Measurements from ENCODE around the gene IGFL2.
"Not testable (repeated sequence)": the region's sequence is repeated elsewhere in the genome, so short reads cannot be mapped to it uniquely, and the experiment has no call there.

IGFL2 gene

DNA sequence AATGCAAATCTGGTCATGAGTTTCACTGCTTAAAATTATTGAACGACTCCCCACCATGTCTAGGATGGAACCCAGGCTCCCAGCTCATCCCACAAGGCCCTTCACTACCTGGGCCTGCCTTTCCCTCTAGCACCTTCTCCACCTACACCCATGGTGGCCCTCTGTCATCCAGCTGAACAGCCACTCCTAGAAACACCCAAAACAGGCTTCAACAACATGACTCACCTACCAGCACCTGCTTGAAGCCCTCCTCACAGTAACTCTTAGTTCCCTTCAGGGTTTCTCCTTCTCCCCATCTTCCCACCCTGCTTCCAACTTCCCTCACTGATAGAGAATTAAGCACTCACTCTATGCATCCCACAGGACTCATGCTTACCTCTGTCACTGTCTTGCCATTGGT is 6.6 kb upstream of the IGFL2 start:
- no peak for DNase-seq (ENCODE audit: low read depth in 2 of 2, low spot score in 1 of 2)

DNA sequence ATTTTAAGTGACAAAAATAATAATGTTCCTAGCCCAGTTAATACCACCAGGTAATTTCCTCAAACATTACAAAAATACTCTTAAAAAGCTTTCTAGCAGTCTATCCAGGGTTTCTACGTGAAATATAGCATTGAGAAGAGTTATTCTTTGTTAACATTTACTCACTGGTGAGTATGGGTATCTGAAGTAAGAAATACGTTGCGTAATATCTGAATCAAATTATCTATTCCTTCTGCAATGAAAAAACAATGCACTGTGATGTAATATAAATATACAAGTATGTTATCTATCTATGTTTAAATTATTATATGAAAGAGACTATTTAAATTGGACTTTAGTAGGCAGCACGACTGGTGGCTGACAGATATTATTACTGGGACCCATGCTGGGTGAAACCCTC is 5.7 kb upstream of the IGFL2 start:
- no peak for DNase-seq (ENCODE audit: low read depth in 2 of 2, low spot score in 1 of 2)

DNA sequence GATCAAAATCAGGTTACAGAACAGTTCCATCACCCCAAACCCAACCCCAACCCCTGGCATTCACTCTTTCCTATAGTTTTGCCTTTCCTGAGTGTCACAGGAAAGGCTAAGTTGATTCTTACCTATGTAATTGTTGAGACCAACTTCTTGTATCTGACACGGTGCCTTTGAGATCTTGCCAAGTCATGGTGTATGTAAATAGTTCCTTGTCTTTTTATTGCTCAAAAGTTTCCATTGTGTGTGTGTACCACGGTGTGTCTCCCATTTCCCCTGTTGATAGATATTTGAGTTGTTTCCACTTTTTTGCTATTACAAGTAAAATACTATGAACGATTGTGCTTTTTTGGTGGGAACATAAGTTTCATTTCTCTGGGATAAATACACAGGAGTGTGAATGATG is 3.3 kb upstream of the IGFL2 start:
- DNase-seq (ENCODE audit: low read depth in 2 of 2, low spot score in 1 of 2) = no peak

DNA sequence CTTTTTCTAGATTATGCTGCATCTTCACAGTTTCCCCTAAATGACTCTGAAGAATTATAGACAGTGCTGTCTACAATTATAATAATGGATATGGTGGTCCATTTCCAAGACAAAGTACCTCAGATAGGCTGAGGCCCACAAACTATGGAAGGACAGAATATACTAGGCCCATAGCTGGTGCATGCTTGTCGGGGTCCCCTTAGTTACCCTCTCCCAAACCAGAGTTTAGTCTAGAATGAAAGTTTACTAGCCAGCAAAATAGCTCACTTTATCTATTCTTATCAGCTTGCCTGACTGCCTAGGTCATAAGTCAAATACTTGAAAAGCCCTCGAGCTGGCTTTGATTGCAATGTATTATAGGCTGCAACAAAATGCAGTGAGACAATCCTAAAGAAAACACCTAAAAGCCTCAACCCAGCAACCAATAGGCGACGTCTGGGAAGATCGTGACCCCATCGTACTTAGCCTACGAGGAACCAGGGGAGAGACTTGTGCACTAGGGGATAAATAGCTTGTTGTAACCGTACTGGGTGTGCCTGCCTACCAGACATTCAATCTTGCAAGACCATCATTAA is 785 bp upstream of the IGFL2 start:
- DNase-seq (ENCODE audit: low read depth in 2 of 2, low spot score in 1 of 2) = no peak

- DNase-seq (ENCODE audit: low read depth in 2 of 2, low spot score in 1 of 2) = no peak
Observed at GRCh38 chr19:46150606-46151005, 2.6 kb downstream of the IGFL2 start.

DNA sequence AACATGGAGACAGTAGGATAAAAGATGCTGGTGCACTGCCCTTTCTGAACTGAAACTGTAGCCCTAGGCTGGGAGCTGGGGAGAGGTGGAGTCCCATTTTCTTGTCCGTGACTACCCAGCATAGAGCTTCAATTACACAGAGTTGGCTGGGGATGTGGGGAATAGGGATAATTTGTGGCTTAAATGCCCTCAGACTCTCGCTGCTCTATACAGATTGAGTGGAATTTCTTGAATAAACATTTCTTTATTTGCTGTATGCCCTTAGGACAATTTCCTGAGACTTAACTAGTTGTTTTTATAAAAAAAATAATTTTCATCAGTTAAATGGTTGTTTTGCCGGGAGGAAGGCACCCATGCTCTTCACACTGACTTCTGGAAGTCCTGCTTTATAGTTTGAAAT is 7.2 kb downstream of the IGFL2 start:
- DNase-seq (ENCODE audit: low read depth in 2 of 2, low spot score in 1 of 2) = no peak

DNA sequence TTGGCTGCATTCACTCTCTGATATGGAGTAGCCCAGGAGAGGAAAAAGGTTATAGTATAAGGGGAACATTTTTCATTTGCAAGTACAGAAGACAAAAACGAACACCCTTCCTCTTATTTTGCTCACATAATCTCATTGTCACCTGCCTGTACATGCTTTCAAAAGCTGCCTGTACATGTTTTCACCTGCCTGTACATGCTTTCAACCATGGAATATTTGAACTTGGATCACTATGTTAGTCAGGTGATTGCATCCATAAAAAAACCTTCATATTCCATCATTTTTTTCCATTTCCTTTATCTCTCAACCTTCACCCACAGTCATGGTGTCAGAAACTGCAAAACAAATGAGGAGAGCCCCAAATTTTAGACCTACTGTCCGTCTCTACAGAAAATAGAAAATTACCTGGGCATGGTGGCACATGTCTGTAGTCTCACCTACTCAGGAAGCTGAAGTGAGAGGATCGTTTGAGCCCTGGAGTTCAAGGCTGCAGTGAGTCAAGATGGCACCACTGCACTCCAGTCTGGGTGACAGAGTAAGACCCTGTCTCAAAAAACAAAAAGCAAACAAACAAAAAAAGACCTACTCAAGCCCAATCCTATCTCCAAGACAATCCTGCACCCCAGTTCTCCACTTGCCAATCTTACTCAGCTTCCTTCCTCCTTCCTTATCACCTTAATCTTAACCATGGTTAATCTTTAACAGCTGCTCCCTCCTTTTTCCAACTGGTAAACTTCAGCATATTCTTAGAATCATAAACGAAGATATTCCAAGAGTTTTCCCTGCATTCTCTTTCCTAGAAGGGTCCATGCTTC is 11.6 kb downstream of the IGFL2 start:
- no peak for DNase-seq (ENCODE audit: low read depth in 2 of 2, low spot score in 1 of 2)

DNA sequence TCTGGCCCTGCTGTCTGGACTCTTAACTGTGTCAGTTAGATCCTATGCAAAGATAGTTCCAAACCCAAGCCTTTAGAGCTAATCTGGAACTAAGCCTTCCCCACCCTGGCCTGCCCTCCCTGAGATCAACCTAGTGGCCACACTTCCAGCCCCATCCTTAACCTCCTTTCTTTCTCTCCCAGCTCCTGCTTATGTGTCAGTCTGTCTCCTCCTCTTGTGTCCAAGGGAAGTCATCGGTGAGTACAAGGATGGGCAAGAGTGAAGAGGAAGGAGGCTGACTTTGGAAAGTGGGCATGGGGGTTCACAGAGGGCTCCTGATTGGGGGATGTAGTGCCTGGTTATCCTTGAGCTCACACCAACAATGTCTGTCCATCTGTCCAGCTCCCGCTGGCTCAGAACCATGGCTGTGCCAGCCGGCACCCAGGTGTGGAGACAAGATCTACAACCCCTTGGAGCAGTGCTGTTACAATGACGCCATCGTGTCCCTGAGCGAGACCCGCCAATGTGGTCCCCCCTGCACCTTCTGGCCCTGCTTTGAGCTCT is 12.3 kb downstream of the IGFL2 start:
- no peak for DNase-seq (ENCODE audit: low read depth in 2 of 2, low spot score in 1 of 2)

DNA sequence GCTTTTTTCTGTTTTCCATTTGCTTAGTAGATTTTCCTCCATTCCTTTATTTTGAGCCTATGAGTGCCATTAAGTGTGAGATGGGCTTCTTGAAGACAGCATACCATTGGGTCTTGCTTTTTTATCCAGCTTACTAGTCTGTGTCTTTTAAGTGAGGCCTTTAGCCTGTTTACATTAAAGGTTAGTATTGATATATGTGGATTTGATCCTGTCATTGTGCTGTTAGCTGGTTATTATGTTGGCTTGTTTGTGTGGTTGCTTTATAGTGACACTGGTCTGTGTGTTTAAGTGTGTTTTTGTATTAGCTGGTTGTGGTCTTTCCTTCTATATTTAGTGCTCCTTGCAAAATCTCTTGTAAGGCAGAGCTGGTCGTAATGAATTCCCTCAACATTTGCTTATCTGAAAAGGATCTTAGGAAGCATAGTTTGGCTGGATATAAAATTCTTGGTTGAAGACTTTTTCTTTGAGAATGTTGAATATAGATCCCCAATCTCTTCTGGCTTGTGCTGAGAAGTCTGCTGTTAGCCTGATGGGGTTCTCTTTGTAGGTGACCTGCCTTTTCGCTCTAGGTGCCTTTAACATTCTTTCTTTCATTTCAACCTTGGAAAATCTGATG is 13.7 kb downstream of the IGFL2 start:
- not testable (repeated sequence) for DNase-seq (ENCODE audit: low read depth in 2 of 2, low spot score in 1 of 2)

DNA sequence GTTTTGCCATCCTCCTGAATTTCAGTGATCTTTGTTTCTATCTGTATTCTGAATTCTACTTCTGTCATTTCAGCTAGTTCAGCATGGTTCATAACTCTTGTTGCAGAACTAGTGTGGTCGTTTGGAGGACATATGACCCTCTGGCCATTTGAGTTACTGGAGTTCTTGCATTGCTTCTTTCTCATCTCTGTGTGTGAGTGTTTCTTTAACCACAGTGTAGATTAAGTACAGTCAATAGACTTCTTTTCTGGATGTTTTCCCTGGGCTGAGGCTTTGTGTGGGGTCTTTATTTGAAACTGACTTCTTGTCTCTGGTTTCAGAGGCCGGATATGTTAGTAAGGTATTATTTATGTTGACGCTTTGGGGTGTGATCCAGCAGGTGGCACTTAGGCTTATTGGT is 14.7 kb downstream of the IGFL2 start:
- no peak for DNase-seq (ENCODE audit: low read depth in 2 of 2, low spot score in 1 of 2)

DNA sequence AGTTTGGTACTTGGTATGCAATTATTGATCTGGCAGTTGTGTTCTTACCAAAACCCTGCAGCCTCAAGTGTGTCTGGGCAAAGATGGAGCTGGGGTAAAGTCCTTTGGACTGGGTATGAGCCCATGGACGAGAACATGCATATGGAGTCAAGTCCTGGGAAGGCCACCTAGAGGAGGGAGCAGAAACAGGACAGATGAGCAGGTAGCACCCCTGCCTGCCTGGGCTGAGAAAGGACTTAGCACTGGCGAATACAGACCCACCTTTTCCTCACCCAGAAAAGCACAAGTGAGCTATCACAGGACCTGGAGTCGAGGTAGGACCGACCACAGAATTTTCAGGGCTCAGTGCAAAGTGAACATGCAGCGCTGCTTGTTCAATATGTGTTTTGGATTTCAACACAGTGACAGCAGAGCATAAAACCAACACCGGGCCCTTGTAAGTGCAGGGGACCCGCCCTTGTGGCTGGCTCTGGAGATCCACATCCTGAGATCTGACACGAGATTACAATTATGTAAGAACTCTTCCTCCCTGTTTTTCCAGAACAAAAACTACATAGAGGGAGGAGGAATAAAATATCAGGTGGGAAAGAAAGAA is 25.9 kb downstream of the IGFL2 start:
- DNase-seq (ENCODE audit: low read depth in 2 of 2, low spot score in 1 of 2) = no peak

DNA sequence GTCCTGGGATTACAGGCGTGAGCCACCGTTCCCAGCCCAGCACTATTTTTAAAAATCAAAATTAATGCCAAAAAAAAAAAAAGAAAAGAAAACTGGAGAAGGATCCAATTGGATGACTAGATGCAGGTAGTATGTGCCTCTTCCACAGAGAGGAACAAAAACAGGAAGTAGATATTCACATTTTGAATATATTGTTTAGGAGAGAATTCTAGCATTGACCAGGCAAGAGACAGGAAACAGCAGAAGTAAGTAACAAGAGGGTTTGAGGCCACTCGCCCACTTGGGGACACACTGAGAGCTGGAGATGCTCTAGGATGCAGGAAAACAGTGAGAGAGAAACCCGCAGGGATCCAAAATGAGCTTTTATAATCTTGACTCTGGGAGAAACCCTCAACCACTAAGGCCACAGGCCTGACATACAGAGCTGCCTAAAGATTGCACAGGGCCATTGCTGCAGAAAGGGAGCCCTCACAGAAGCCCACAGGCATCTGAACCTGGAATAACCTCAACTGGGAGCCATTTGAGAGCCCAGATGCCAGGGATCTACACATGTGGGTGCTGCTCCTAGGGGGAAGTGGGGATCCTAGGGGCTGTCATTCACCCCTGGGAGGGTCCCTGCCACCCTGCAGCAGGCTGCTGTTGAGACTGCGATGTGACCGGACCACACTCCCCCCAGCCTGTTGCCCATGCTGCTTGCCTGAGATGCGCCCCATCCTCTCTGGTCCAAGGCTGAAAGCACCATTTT is 28.2 kb downstream of the IGFL2 start:
- DNase-seq (ENCODE audit: low read depth in 2 of 2, low spot score in 1 of 2) = no peak

GRCh38 chr19:46179076-46179759 is 31.2 kb downstream of the IGFL2 start:
- DNase-seq (ENCODE audit: low read depth in 2 of 2, low spot score in 1 of 2) = no peak

GRCh38 chr19:46180701-46181387 is 32.8 kb downstream of the IGFL2 start:
- no peak for DNase-seq (ENCODE audit: low read depth in 2 of 2, low spot score in 1 of 2)

DNA sequence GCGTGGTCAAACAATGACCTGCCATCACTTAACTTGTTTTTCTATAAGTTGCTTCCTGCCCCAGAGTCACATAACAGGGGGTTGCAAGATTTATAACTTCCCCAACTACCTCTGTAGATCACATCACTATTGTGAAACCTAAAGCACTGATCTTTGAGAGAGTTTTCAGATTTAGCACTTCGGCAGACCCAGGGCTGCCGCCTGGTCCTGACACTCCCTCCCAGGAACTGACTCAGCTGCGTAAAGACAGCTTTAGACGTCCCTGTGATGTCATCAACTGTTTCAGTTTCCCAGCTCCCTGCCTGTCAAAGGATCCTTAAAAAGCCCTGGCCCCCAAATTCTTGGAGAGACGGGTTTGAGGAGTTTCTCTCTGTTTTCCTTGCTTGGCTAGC is 33.3 kb downstream of the IGFL2 start:
- no peak for DNase-seq (ENCODE audit: low read depth in 2 of 2, low spot score in 1 of 2)

DNA sequence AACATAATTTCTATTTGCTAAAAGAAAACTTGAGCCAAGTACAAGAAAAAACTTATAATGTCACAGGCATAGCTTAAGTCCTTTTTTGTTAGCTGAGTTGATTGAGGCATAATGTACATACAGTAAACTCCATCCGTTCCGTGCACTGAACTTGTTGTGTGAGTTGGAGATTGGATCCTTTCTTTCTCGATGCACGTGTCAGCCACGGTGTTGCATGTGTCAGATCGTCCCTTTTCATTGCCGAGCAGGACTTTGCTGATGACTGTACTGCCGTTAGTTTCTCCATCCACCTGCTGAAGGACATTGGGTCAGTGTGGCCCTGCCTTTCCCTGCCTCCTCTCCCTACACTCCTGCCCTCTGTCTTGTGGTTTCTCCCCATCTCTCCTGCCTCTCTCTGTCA is 34.4 kb downstream of the IGFL2 start:
- no peak for DNase-seq (ENCODE audit: low read depth in 2 of 2, low spot score in 1 of 2)

- not testable (repeated sequence) for DNase-seq (ENCODE audit: low read depth in 2 of 2, low spot score in 1 of 2)
Observed at GRCh38 chr19:46184775-46185710, 37.0 kb downstream of the IGFL2 start.

DNA sequence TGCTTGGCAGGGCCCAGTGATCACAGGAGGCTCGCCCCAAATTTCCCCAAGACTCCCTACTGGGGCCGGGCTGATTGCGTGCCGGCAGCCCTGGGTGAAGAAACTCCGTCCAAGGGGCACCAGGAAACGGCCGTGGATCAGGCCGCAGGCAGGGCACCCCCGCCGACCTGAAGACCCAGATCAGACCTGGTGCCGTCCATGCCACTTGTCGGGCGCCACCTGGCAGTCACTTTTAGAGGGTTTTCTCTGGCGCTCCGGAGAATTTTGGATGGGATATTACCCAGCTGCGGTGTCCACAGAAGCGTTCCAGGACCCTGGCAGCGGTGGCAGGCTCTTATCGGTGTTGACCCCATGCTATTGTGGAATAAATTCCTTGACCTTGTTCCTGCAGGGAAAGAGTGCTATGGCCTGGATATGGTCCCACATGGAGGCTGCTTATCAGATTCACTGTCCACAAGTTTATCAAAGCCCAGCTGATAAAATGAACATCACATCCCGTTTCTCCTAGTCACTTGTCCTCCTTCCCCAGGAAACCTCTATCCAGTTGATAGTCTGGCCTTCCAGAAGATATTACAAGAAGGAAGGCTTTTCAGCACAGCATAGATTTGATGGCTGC is 38.2 kb downstream of the IGFL2 start:
- DNase-seq (ENCODE audit: low read depth in 2 of 2, low spot score in 1 of 2) = no peak

- no peak for DNase-seq (ENCODE audit: low read depth in 2 of 2, low spot score in 1 of 2)
Observed at GRCh38 chr19:46186717-46187101, 38.7 kb downstream of the IGFL2 start.
